ENCODE measurements around the gene ELP4. TPM values are rescaled to one million over a fixed set of nuclear protein-coding genes. Genes with fewer than 3 reads are reported as not detected.

The ELP4 gene
- total and polyA plus RNA-seq, 12 donors = 9.8 to 19.5 (median 15.9) TPM

DNA sequence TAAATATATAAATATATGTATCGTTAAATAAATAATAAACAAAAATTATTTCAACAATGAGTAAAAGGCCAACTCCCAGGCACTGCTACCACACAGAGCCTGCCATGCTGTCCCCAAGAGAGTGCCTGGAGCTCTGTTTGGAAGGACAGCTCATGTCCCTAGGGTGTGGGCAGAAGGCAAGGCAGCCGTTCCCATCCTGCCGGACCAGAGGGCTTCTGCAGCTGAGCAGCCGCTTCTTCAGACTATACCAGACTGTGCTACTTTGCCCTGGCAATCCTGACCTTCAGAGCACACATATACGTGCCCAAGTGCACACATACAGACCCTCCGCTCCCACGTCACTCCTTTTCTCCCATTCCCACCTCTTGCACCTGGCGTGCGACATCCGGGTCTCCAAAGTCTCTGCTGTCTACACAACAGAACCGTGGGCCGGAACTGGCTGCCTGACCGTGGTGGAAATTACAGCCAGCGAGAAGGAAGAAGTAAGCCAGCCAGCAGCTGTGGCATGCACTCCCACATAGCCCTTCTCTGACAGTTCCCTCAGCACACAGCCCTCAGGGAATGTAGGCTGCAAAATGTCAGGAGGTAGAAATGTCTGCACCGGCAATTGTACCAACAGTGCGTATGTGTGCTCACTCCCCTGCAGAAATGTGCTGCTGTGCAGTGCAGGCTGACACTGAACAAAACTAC, 277.6 kb downstream of the ELP4 start:
- no peak overlapping the region for H3K4me3 ChIP-seq
- no peak for DNase-seq

DNA sequence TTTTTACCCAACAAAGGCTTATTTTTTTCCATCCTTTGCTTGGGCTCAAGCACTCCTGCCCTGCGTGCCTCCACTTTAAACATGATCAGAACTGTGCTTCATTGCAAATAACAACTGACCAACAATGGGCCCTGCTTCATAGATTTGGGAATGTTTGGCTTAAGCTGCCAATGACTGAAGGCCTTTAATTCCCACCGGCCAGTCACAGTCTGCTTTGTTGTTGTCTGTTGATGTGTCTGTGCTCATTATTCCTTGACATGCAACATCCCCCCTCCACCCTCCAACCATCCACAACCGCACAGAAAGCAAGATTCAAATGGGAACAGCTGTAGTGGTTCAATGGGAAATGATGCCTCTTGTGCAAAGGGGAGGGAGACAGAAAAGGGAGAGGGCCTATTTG, 278.5 kb downstream of the ELP4 start:
- H3K4me3 ChIP-seq = no peak overlapping the region
- no peak for DNase-seq
- WGBS, 2 donors = 83 to 84% methylated on average over 3 of the region's 3 CpGs
- intact Hi-C loops (cut with DNase I) = no loop called here
- peaks cover 0 to 9% (median 0%) of the 10 kb centered on the region in 9 donors for H3K36me3 ChIP-seq
- TF ChIP-seq, protein P1, sequence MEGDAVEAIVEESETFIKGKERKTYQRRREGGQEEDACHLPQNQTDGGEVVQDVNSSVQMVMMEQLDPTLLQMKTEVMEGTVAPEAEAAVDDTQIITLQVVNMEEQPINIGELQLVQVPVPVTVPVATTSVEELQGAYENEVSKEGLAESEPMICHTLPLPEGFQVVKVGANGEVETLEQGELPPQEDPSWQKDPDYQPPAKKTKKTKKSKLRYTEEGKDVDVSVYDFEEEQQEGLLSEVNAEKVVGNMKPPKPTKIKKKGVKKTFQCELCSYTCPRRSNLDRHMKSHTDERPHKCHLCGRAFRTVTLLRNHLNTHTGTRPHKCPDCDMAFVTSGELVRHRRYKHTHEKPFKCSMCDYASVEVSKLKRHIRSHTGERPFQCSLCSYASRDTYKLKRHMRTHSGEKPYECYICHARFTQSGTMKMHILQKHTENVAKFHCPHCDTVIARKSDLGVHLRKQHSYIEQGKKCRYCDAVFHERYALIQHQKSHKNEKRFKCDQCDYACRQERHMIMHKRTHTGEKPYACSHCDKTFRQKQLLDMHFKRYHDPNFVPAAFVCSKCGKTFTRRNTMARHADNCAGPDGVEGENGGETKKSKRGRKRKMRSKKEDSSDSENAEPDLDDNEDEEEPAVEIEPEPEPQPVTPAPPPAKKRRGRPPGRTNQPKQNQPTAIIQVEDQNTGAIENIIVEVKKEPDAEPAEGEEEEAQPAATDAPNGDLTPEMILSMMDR (IDR thresholded peaks at IDR 0.05) = no peak
- peaks cover 0 to 28% (median 10%) of the 10 kb centered on the region in 7 donors for H3K27me3 ChIP-seq
- no peak for ATAC-seq
- no peak overlapping the region for H3K27ac ChIP-seq
- H3K4me1 ChIP-seq = no peaks in the 10 kb centered on the region
- no peaks in the 10 kb centered on the region for H3K9me3 ChIP-seq

More for the DNA sequence above, 277.6 kb downstream of the ELP4 start:
- intact Hi-C loops (cut with DNase I) = no loop called here
- H3K9me3 ChIP-seq = no peaks in the 10 kb centered on the region
- TF ChIP-seq, protein P1 (IDR thresholded peaks at IDR 0.05) = no peak
- peaks cover 0 to 10% (median 0%) of the 10 kb centered on the region in 9 donors for H3K36me3 ChIP-seq
- WGBS, 2 donors = 88% methylated on average over 16 of the region's 16 CpGs
- peaks cover 0 to 22% (median 10%) of the 10 kb centered on the region in 7 donors for H3K27me3 ChIP-seq
- ATAC-seq = no peak
- no peak overlapping the region for H3K27ac ChIP-seq
- H3K4me1 ChIP-seq = no peaks in the 10 kb centered on the region

DNA sequence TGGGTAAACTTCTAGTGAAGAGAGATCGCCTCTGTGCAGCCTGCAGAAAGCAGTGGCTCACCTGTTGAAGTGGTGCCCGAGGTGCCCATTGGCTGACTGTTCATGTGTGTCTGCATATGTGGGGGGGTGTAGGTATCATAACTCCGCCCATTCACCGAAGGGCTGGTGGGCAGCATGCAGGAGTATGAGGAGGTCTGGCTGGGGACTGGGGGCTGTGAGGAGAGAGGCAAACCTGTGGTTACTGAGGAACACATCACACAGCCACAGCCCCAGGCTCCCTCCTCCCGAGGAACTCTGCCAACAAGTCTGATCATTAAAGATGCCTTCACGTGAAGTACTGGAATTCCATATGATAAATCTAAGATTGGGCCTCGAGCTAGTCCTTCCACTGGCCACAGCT, 281.1 kb downstream of the ELP4 start:
- no peaks in the 10 kb centered on the region for H3K4me1 ChIP-seq
- H3K9me3 ChIP-seq = no peaks in the 10 kb centered on the region
- H3K4me3 ChIP-seq = no peak overlapping the region
- 83 to 87% methylated on average over 7 of the region's 7 CpGs for WGBS, 2 donors
- intact Hi-C loops (cut with DNase I) = no loop called here
- no peak for ATAC-seq
- H3K27me3 ChIP-seq = peaks cover 0 to 49% (median 24%) of the 10 kb centered on the region in 7 donors
- TF ChIP-seq, protein P1 (IDR thresholded peaks at IDR 0.05) = no peak
- H3K27ac ChIP-seq = no peak overlapping the region
- DNase-seq = no peak
- H3K36me3 ChIP-seq = no peaks in the 10 kb centered on the region

DNA sequence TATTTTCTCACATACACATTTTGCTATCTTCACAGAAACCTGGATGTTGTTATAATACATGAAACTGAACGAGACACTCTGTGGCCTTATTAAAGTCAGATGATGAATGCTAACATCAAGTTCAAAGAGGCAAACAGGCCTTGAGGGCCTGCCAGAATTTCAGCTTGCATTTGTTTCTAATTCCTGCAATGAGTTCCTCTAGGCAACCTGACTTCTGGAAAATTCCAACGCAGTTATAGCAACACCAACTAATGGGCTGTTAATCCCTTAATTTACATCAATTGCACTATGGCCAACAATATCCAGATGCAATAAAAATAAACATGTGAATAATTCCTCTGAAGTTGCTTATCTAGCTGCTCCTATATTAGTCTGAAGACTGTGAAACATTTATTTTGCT, 282.5 kb downstream of the ELP4 start:
- H3K4me3 ChIP-seq = no peak overlapping the region
- H3K4me1 ChIP-seq = peaks cover 0 to 2% (median 0%) of the 10 kb centered on the region in 9 donors
- H3K36me3 ChIP-seq = no peaks in the 10 kb centered on the region
- no peak for DNase-seq
- TF ChIP-seq, protein P1 (IDR thresholded peaks at IDR 0.05) = no peak
- no peak overlapping the region for H3K27ac ChIP-seq
- intact Hi-C loops (cut with DNase I) = no loop called here
- no peaks in the 10 kb centered on the region for H3K9me3 ChIP-seq
- H3K27me3 ChIP-seq = peaks cover 6 to 63% (median 38%) of the 10 kb centered on the region in 7 donors
- ATAC-seq = no peak
- WGBS, 2 donors = 83 to 89% methylated on average over 2 of the region's 2 CpGs
